Endothelial cell of hepatic sinusoid (primary cell): Measurements from ENCODE around the gene WWTR1.

Source experiments
- in situ Hi-C: cut with HindIII; loops from 2 replicates; pipeline ENCODE4 v1.10.0; 2017; ENCODE audit warnings: low sequenced_read_pairs

The WWTR1 gene

DNA sequence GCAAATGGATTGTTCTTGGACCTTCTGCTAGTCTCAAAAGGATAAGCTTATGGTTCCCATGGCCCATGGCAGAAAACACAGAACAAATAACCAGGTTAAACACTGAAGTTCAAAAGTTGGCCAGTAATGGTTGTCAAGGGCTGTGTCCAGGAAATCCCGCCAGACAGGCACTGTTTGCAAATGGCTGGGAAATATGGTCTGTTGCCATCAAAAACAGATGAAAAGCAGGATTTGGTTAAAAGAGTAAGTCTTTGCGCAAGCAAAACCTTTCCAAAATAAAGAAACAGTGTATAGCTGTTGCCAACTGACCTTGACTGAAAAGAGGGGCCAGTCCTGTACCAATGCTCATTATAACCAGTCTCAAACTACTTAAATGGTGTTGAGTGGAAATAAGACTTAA is 58.6 kb downstream of the WWTR1 start:
- in situ Hi-C loops: no loop called here

DNA sequence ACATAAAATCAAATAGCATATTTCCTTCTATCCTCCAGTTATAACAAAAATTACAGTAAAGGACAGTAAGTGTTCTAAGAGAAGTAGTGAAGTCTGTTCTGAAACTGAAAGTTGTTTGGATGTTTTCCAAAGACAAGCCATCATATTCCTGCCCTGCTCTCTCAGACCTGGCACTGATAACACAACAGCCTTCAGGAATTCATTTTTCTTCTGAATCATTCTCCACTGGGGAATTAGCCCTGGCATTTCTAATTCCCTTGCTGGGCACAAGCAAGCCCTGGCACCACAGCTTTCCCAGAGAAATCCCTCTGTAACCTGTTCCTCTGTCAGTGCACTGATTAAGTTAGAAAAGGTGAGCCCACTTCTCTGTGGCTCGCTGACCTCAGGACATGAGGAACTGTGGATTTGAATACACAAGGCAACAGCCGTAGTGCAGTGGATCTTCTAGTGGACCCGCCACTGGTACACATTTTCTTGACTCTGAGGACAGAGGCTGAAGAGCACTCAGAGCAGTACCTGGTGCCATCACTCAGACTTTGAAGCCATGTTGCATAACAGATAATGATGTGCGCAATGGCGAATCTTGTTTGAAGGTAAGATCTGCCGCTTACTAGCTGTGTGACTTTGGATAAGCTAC is 61.6 kb downstream of the WWTR1 start:
- in situ Hi-C loops: no loop called here

DNA sequence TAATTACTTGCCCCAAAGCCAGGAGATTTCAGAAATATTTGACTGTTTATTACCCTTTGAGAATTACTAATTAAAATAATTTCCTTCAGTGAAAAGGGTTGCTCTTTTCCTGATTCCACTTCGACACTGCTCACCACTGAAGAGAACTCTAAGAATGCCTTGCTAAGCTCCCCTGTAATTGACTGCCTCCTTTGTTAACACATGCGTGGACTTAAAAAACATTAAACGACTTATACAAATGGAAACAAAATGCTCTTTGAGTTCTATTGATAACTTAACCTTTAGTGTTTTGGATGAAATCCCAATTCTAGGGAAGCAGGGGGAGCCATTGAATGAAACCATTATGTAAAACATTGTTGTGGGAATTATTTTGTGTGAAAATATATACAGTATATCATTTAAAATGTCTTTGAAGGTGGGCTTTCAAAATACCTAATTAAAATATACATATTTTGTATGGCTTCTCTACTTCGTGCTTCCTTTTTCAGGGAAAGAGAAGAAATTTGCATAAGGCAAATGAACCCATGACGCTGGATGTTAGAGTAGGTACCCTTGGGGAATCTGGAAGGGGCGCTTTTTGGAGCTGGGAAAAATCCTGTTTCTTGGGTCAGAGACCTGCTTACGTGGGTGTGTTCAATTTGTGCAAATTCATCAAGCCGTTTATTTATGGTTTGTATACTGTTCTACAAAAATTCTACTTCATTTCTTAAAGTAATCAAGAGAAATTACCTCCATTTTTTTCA is 64.2 kb downstream of the WWTR1 start:
- in situ Hi-C loops: no loop called here

DNA sequence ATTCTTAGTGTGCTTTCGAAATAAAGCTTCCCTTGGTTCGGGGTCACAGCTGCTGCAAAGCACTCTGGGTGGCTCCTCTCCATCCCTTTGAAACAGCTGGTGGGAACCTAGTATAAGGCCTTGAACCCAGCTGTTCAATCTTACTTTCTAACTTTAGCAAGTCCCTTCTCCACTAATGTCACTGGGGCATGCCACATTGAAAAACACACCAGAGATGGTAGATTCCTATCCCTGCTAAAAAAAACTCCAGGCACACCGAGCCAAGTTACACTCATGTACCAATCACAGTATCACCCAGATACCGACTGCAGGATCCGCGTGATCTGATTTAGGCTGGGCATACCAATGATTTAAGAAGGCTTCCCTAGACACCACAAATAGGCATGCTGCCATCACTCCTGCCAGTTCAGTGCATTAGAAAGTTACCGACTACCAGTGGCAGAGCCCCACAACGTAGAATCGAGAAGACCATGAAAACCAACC is 65.0 kb downstream of the WWTR1 start:
- in situ Hi-C loops: no loop called here

DNA sequence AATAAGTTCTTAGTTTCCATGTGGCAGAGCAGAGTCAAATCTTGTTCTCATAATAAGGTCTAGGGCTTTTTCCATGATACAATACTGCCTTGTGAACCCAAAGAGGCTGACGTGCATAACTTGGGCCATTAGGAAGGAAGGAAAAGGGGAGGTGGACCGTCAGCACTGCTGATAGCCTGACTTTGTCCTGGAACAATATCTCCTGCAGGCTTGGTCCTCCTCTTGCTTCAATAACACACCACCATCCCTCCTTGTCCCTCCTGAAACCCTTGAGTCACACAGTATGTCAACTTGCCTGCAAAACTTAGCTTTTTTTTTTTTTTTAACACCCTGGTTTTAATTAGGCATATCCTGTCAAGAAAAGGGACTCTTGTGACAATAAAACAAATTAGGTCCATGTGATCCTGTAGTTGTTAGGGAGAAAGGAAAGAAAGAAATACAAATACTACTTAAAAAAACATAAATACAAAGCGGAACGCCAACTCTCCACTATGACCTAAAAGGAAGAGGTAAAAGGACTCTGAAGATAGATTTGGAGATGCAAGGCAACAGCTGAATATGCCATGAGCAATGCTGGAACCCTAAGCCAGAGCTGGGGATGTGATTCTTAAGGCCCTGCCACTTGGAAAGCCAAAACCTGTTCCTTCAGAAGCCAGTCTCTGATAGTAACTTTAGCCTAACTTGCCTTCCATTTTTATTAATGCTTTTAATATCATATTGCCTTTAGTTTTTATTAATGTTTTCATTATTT is 67.0 kb downstream of the WWTR1 start:
- in situ Hi-C loops: no loop called here

DNA sequence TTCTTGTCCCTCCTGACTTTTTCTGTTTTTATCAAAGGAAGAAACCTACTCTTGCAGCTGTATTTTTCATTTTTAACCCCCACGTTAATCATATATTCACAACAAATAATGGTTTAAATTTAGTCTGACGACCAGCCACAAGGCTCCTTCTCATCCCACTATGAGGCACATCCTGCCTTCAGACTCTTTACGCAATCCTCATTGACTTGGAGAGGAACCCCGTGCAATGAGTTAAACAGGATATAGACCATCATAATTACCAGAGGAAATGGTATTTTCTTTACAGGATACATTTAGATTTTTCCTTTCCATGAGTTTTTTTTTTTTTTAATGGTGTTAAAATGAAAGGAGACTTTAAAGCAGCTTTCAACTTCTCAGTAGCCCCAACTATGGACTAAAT is 68.5 kb downstream of the WWTR1 start:
- in situ Hi-C loops: no loop called here

DNA sequence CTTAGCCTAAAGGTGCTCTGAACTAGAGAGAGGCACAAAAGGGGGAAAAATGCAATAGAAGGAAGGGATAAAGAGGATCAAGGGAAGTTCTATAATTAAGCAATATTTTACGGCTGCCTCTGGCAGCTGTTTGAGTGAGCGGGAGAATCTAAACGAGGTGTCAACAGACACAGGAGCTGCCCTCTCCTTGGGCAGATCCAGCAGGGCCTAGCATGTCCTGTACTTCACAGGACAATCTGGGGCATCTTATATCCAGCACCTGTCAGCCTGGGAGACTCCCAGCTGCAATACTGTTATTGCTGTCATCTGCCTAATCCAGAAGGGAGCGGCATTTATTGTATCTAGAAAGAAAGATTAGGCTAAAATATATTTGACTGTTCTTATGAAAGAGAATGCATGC is 68.9 kb downstream of the WWTR1 start:
- in situ Hi-C loops: no loop called here

DNA sequence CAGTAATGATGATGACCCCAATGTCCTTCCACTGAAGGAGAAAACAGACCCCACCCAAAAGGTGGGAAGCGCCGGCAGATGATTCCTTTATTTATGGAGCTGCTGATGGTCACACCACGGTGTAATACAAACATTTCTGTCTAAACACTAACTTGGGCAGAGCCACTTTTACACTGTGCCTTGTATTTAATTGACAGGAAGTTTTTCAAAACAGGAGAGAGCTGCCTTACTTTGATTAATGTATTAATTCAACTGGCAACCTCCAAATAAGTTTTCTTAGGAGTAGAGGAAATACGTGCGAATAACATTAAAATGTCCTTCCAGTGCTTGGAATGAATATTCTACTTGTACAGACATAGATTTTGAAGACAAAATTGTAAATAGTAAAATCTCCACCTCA is 70.4 kb downstream of the WWTR1 start:
- in situ Hi-C loops: no loop called here

DNA sequence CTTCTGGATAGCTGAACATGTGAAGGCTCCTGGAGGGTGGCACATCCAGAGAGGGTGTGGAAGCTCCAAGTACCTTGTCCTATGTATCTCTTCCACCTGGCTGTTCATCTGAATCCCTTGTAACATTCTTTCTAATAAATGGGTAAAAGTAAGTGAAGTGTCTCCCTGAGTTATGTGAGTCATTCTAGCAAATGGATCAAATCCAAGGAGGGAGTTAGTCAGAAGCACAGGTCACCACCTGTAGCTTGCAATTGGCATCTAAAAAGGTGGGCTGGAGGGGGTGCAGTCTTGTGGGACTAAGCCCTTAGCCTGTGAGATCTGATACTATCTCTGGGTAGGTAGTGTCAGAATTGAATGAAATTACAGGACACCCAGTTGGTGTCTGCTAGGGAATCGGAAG is 71.0 kb downstream of the WWTR1 start:
- in situ Hi-C loops: no loop called here

DNA sequence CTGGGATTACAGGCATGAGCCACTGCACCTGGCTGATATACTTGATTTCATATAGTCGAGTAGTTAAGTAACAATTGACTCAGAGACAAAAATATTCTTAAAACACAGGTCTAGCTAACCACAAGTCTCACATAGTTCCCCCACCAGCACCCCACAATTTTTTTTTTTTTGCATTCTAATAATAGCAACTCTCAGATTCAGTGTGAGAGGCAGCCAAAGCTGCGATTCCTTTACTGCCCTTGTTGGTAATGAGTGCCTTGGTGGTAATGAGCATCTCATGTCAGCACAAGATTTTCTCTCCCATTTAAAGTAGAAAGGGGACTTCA is 72.5 kb downstream of the WWTR1 start:
- in situ Hi-C loops: no loop called here

DNA sequence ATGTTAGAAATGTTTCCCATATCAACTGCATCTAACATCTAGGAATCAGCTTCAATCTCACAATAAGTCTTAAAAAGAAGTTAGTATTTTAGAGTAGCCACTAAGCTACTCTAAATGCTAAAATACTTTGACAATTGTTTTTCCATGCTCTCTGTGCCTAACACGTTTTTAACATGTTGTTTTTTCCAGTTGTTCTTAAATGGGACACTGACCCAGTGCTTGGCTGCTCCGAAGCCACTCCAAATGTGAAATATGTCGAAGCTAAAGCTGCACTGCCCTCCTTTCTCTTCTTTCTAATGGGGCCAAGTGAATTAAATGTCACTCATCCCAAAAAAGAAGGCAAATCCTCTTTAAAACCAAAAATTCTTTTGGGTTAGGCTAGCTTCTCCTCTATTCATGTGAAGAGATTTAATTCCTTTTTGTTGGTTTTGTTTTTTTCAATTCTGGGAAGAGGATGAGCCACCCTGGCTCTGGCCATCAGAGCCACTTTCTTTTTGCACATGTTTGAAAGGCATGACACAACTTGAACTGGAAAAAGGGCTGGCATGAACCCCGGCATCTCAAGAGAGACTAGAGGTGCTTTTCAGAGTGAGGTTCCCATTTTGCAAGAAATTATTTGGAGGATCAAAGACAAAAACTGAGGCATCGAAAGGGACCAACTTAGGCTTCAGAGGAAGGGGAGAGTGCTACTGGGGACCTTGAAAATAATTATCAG is 73.7 kb downstream of the WWTR1 start:
- in situ Hi-C loops: no loop called here

DNA sequence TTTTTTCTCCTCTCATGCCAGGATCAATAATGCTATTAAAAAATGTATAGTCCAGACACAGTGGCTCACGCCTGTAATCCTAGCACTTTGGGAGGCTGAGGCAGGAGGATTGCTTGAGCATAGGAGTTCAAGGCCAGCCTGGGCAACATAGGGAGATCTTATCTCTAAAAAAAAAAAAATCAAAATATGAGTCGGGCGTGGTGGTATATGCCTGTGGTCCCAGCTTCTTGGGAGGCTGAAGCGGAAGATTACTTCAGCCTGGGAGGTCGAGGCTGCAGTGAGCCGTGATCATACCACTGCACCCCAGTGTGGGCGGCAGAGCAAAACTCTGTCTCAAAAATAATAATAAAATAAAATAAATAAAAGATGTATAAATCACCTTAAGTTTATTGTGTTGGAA is 75.4 kb downstream of the WWTR1 start:
- in situ Hi-C loops: no loop called here

DNA sequence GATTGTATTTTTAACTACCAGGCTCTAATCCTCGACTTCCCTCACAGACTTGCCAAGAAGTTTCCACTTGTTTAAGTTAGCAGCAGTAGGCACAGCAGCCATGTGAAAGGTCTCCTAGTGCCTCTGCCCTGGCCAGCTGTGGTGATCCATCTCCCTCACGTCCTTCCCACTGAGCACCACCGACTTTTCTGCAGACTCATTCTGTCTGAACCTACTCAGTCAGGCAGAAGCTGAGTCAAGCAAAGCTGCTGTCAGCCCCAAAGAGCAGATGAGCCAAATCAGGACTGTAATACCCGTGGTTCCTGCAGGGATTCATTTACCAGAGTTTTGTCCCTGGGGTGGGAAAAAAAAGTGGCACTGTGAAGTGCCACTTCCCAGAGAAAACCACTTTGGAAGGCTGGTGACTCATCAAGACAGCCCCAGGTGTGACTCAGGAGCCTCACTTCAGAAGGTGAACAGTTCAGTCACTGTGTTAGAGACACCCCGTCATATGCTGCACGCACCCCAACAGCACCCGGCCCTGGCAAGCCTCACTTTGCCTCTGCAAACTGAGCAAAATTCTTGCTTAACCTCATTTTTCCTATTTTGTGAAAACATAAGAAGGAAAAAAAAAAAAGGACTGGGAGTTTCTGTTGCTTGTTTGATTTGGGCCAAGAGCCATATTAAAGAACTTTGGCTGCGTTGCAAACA is 76.0 kb downstream of the WWTR1 start:
- in situ Hi-C loops: no loop called here

DNA sequence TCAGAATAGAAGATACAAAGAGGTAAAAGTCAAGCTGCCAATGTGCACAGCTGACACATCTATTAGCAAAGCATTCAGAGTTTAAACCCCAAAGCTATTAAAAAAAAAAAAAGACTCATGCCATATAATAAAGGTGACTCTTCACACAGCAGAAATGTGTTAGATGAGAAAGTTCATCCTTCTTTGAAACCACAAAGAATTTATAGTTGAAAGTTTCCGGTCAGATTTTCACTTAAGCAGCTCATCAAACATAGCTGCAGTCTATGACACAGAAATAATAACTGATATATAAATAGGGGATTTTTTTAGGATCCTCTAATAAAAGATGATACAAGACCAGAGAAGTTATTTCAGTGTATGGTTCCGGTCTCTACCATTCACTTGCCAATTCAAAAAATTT is 76.6 kb downstream of the WWTR1 start:
- in situ Hi-C loops: no loop called here

DNA sequence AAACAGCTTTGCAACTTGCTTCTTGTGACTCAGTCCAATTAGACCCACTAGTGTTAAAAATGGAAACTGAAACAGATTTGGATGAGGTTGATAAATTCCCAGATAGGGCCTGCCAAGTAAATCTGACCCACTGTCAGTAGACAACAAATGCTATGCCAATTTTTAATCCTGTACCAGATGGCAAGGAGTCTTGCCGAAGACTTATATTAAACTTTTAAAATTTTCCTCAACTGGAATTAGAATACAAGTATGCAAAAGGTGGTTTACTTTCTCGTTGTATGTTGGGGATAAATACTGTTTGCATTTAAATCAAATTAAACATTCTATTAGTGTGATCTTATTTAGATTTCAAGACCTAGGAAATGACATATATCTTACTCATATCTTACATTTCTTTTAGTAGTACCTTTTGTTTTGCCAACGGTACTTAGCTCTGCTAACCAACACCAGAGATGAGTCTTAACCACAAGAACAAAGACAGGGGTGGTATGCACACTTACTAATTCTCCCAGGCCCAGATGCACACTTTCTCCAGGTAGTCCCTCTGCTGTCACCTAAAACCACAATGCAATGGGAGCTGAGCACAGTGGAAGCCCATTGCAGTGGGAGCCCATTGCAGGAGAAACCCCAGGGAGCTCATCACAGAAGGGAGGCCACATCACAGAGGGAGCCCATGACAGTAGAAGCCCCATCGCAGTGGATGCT is 77.8 kb downstream of the WWTR1 start:
- in situ Hi-C loops: loop anchor here (5.0 kb wide), 1 partner anchor 38 kb away; no protein-coding TSS in a partner anchor

DNA sequence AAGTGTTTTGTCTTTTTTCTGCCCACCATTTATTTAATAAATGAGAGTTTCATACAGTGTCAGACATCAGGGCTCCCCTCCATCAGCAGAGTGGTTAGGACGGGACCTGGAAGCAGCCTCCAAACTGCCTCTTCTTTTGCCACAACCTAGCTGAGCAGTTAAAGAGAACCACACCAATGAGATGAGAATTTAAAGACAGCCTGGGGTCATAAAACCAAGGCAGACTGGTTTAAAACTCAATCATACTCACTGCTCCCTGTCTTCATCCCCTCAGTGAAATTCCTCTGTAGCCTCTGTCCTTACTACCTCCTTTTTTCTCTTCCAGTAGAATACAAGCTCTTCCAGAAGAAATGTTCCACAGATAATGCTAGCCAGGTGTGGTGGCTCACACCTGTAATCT is 78.7 kb downstream of the WWTR1 start:
- in situ Hi-C loops: loop anchor here (5.0 kb wide), 1 partner anchor 37 kb away; no protein-coding TSS in a partner anchor

DNA sequence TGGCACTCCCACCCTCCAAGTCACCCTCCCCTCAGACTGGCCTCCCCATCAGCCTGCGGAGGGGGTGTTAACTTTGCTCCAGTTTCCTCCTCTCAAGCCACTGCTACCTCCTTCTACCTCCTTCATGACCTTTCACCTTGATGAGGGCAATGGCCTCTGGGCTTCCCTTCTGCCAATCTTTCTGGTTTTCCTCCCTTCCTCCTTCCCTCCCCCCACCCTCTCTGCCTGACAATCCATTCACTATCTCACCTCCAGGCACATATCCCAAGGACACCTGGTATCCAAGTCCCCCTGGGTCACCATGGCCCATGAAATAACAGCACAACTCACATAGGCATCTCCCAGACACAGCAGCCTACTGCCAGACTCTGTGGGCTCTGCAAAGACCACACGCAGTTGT is 80.0 kb downstream of the WWTR1 start:
- in situ Hi-C loops: loop anchor here (5.0 kb wide), 1 partner anchor 36 kb away; no protein-coding TSS in a partner anchor

DNA sequence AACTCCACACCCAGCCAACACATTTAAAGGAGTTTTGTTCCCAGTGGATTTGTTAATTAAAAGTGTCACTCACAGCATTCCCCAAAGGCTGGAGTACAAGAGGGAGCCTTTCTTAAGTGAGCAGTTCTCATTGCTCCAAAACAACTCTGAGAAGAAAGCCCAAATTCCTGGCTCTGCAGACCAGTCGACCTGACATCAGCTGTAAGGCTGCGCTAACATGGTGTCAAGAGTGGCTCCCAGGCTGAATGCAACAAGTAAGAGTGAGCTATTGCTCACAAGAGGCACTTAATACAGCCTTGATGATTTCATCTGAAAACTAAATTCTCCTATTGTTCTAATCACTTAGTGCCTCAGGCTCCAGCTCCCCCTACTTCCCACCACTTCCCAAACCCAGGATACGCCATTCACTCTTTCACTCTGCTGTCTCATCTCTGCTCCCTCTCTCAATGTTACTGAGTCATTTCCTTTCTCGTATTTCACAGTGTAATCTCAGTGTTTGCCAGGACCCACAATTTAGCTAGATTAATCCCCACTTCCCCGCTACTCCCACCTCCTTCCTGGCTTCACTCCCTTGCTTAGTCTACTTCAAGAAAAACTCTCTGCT is 81.8 kb downstream of the WWTR1 start:
- in situ Hi-C loops: loop anchor here (5.0 kb wide), 1 partner anchor 34 kb away; no protein-coding TSS in a partner anchor

DNA sequence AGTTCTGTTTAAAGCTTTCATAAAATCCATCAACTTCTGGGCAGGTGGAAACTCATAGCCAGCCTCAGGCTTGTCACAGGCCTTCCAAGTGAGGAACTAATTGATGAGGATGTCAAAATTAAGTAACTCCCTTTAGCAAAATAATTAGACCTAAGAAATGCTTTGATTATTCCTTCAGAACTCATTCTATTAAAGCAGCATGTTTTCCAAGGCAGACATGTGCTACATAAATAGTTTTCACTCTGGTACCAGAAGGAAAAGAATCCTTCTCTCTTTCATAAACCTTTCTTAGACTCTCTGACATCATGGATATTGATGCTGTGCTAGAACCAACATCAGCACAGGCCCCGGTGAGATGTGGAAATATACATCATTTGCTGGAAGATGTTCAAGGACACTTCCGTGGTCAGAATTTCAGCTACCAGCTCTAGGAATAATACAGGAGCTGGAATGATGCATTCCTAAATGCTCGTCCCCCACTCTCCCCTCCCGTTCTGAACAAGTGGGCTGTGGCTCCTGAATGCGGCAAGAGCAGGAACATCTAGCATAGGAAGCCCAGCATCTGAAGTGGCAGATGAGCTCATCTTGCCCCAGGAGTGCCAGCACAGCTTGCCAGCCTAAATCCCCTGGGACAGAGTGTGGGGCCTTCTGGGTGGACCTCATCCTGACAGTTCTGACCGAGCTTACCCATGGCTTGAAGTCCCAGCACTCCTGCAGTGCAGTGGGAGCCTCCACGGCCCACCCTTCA is 82.4 kb downstream of the WWTR1 start:
- in situ Hi-C loops: loop anchor here (5.0 kb wide), 1 partner anchor 33 kb away; no protein-coding TSS in a partner anchor
